ENCODE data around the gene ACSF3.

DNA sequence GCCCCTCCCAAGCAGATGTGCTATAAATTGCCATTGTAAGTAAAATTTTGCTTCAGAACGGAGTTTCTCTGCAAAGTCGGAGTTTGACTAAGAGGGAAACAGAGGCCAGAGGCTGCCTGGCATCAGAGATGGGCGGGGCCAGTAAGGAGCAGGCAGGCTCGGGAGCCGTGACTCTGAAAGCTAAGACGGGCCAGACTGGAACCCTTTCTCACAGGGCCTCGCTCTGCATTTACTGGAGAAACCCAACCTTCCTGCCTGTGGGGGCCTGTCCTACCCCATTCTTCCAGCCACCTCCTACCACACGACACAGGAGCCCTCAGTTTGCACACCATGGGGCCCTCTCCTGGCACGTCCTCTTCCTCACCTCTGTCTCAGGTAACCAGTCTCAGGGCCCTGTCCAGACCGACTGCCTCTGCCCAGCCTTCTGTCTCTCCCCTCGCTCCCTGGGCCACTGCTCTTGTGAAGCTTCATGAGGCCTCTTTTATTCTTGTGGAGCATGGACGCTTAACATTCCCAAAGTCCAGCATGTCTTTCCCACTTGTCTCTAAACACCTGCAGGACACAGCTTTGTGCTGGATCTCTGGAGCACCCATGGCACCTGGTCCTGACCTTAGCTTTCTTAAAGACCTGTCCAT lies 48.4 kb upstream of the ACSF3 start:
- TF ChIP-seq POLR2A (IDR thresholded peaks at IDR 0.05) (no peak), CTCF (IDR thresholded peaks at IDR 0.05) (no peak), POLR2AphosphoS5 (IDR thresholded peaks at IDR 0.05) (no peak)
